HCT116 (cell line): ENCODE data around the gene SLC16A12. TPM values are rescaled to one million over a fixed set of nuclear protein-coding genes. Genes with fewer than 3 reads are reported as not detected.

ENCODE experiments used
- ATAC-seq: fragments of 200-7000 bp; cut with Tn5 transposase; 2 replicates; pipeline ENCODE4 v1.9.1; 2020; ENCODE audit warnings: mild to moderate bottlenecking, moderate library complexity
- BruUV-seq: library from RNA; stranded (reverse); fragments of 400-500 nt; replicated peaks from 2 replicates; lab custom pipeline; 2021; lab: Mats Ljungman, UMichigan
- CTCF ChIA-PET: fragments of 300-600 bp; sonication (Branson Sonifier 250); formaldehyde crosslinking; loops from one replicate; lab custom pipeline; 2021; ENCODE audit warnings: antibody characterized with exemption; lab: Charles Lee
- POLR2A ChIA-PET: fragments of 300-600, 350-600 bp; sonication (Branson Sonifier 250); formaldehyde crosslinking; loops from one replicate; lab custom pipeline; 2021; ENCODE audit warnings: antibody characterized with exemption; lab: Charles Lee
- RAD21 ChIA-PET, 2 experiments: fragments of 300-600 bp; sonication (Branson Sonifier 250); formaldehyde crosslinking; loops; one replicate each; lab custom pipeline; 2023; ENCODE audit warnings: low total read pairs in 2 of 2; ENCODE audit not compliant: uncharacterized antibody in 2 of 2, unreplicated experiment in 2 of 2, low non-redundant PET in 1 of 2; lab: Charles Lee
- DNase-seq: peaks from one replicate; pipeline ENCODE4 v3.0.0-alpha.2; 2010; ENCODE audit warnings: low read depth, low spot score
- H2AFZ ChIP-seq: fragments of 200-600 bp; shearing (Covaris generic), sonication (generic); 2 replicates; pipeline ENCODE4 v1.6.1; 2017; ENCODE audit warnings: low read depth, mixed run types, mixed read lengths, antibody characterized with exemption, low read length; ENCODE audit not compliant: poor library complexity, severe bottlenecking
- H3K27ac ChIP-seq: 2 replicates; pipeline ENCODE4 v1.5.1; 2012; ENCODE audit warnings: low read depth, low read length
- H3K27me3 ChIP-seq: fragments of 200-600 bp; sonication (generic); 2 replicates; pipeline ENCODE4 v1.6.1; 2016; ENCODE audit warnings: mixed run types, low read length, mixed read lengths; ENCODE audit not compliant: insufficient read depth
- H3K36me3 ChIP-seq, 2 experiments: fragments of 200-500 bp in 1 of 2; fragments of 200-600 bp in 1 of 2; sonication (Bioruptor generic) in 1 of 2; sonication (generic) in 1 of 2; 2 replicates each; pipeline versions ENCODE4 v1.5.1 to v1.6.1; 2014 to 2016; ENCODE audit warnings: low read length in 2 of 2, inconsistent platforms in 1 of 2, mixed read lengths in 1 of 2, mixed run types in 1 of 2; ENCODE audit not compliant: insufficient read depth in 2 of 2, control insufficient read depth in 1 of 2
- H3K4me1 ChIP-seq, 2 experiments: fragments of 200-600 bp in 1 of 2; sonication (generic) in 1 of 2; 2 replicates each; pipeline versions ENCODE4 v1.5.1 to v1.6.1; 2012 to 2017; ENCODE audit warnings: low read length in 2 of 2, inconsistent platforms in 1 of 2, mild to moderate bottlenecking in 1 of 2, mixed read lengths in 1 of 2, mixed run types in 1 of 2, moderate library complexity in 1 of 2; ENCODE audit not compliant: insufficient read depth in 2 of 2, control insufficient read depth in 1 of 2
- H3K4me2 ChIP-seq: fragments of 200-600 bp; sonication (generic); 2 replicates; pipeline ENCODE4 v1.6.1; 2017; ENCODE audit warnings: mixed run types, low read length, mixed read lengths
- H3K4me3 ChIP-seq, 2 experiments: fragments of 200-600 bp in 1 of 2; sonication (generic) in 1 of 2; replicated peaks in 1 of 2; 2 replicates each; pipeline ENCODE4 v1.5.1; 2011 to 2016; ENCODE audit warnings: low read length in 2 of 2, control low read depth in 1 of 2, low read depth in 1 of 2, mild to moderate bottlenecking in 1 of 2, mixed read lengths in 1 of 2, mixed run types in 1 of 2
- H3K79me2 ChIP-seq: fragments of 200-600 bp; sonication (generic); 2 replicates; pipeline ENCODE4 v1.6.1; 2017; ENCODE audit warnings: mild to moderate bottlenecking, mixed run types, low read length, moderate library complexity, mixed read lengths; ENCODE audit not compliant: insufficient read depth
- H3K9ac ChIP-seq: fragments of 200-600 bp; sonication (generic); 2 replicates; pipeline ENCODE4 v1.6.1; 2016; ENCODE audit warnings: low read length, mixed read lengths
- H3K9me2 ChIP-seq: fragments of 200-600 bp; sonication (generic), shearing (Covaris generic); 2 replicates; pipeline ENCODE4 v1.6.1; 2017; ENCODE audit warnings: mixed run types, mild to moderate bottlenecking, moderate library complexity; ENCODE audit not compliant: insufficient read depth
- H3K9me3 ChIP-seq, 2 experiments: fragments of 200-500 bp in 1 of 2; fragments of 200-600 bp in 1 of 2; sonication (Bioruptor generic) in 1 of 2; sonication (generic) in 1 of 2; 2 replicates each; pipeline ENCODE4 v1.6.1; 2014 to 2017; ENCODE audit warnings: low read length in 2 of 2, mixed read lengths in 2 of 2, inconsistent platforms in 1 of 2, low read depth in 1 of 2, mild to moderate bottlenecking in 1 of 2, mixed run types in 1 of 2, moderate library complexity in 1 of 2; ENCODE audit not compliant: control insufficient read depth in 1 of 2, insufficient read depth in 1 of 2
- H4K20me1 ChIP-seq: fragments of 200-600 bp; sonication (generic), shearing (Covaris generic); 2 replicates; pipeline ENCODE4 v1.6.1; 2017; ENCODE audit warnings: mixed run types, mild to moderate bottlenecking, moderate library complexity; ENCODE audit not compliant: insufficient read depth
- CTCF ChIP-seq, 3 experiments: fragments of 200-600 bp in 1 of 3; sonication (generic) in 1 of 3; IDR thresholded peaks in 2 of 3; conservative IDR thresholded peaks in 1 of 3; 2 replicates each; pipeline ENCODE4 v1.5.1; 2012 to 2017; ENCODE audit warnings: low read depth in 2 of 3, low read length in 2 of 3, antibody characterized with exemption in 1 of 3, borderline replicate concordance in 1 of 3, control low read depth in 1 of 3, mild to moderate bottlenecking in 1 of 3, mixed read lengths in 1 of 3, mixed run types in 1 of 3, moderate library complexity in 1 of 3; ENCODE audit not compliant: insufficient read depth in 1 of 3
- EGR1 ChIP-seq: IDR thresholded peaks from 2 replicates; pipeline ENCODE4 v1.6.1; 2012; ENCODE audit warnings: low read depth
- ELF1 ChIP-seq: IDR thresholded peaks from 2 replicates; pipeline ENCODE4 v1.6.1; 2012; ENCODE audit warnings: low read depth, borderline replicate concordance
- EZH2 ChIP-seq: fragments of 200-600 bp; sonication (generic); IDR thresholded peaks from 2 replicates; pipeline ENCODE4 v1.6.1; 2017; ENCODE audit warnings: antibody characterized with exemption, mixed run types
- EZH2phosphoT487 ChIP-seq: fragments of 200-600 bp; IDR thresholded peaks from 2 replicates; pipeline ENCODE4 v1.6.1; 2018; ENCODE audit warnings: antibody characterized with exemption, borderline replicate concordance
- FOSL1 ChIP-seq: IDR thresholded peaks from 2 replicates; pipeline ENCODE4 v1.6.1; 2012; ENCODE audit warnings: low read depth
- MAX ChIP-seq: IDR thresholded peaks from 2 replicates; pipeline ENCODE4 v1.6.1; 2012
- POLR2A ChIP-seq: IDR thresholded peaks from 2 replicates; pipeline ENCODE4 v1.7.0; 2011; ENCODE audit warnings: borderline replicate concordance; ENCODE audit not compliant: insufficient read depth, insufficient read length; ENCODE audit errors: extremely low read depth
- POLR2AphosphoS5 ChIP-seq: IDR thresholded peaks from 2 replicates; pipeline ENCODE4 v1.6.1; 2011; ENCODE audit warnings: mild to moderate bottlenecking, low read depth, low read length, moderate library complexity
- RAD21 ChIP-seq: IDR thresholded peaks from 2 replicates; pipeline ENCODE4 v1.6.1; 2012; ENCODE audit warnings: low read depth, mild to moderate bottlenecking
- REST ChIP-seq: IDR thresholded peaks from 2 replicates; pipeline ENCODE4 v1.6.1; 2012; ENCODE audit warnings: low read depth
- SIN3A ChIP-seq: IDR thresholded peaks from 2 replicates; pipeline ENCODE4 v1.6.1; 2012; ENCODE audit warnings: low read depth
- SP1 ChIP-seq: IDR thresholded peaks from 2 replicates; pipeline ENCODE4 v1.6.1; 2012; ENCODE audit warnings: low read depth
- TCF7L2 ChIP-seq: IDR thresholded peaks from 2 replicates; pipeline ENCODE4 v1.7.0; 2011; ENCODE audit warnings: borderline replicate concordance, inconsistent platforms; ENCODE audit not compliant: insufficient read depth, insufficient read length; ENCODE audit errors: extremely low read depth
- YY1 ChIP-seq: IDR thresholded peaks from 2 replicates; pipeline ENCODE4 v1.6.1; 2011; ENCODE audit warnings: low read length, low read depth, moderate library complexity, mild to moderate bottlenecking; ENCODE audit not compliant: insufficient replicate concordance; ENCODE audit errors: extremely low read depth
- ZBTB33 ChIP-seq: IDR thresholded peaks from 2 replicates; pipeline ENCODE4 v1.6.1; 2011; ENCODE audit warnings: mild to moderate bottlenecking, low read length, moderate library complexity; ENCODE audit not compliant: insufficient replicate concordance; ENCODE audit errors: extremely low read depth
- ZFX ChIP-seq: fragments of 450-650 bp; IDR thresholded peaks from 2 replicates; pipeline ENCODE4 v1.6.1; 2017
- intact Hi-C: fragments of 100-400 bp; cut with micrococcal nuclease; formaldehyde crosslinking; loops from 2 replicates; pipeline ENCODE4 v1.10.0; 2022
- total RNA-seq: library from RNA; stranded (reverse); gene quantifications from one replicate; pipeline ENCODE4 v1.2.1, GENCODE V29; 2021; ENCODE audit not compliant: unreplicated experiment

Gene SLC16A12
- total RNA-seq, 1 experiment from 2014 or later, result not detected

- TF ChIP-seq ELF1, result no peak
- TF ChIP-seq EGR1, result no peak
- TF ChIP-seq EZH2phosphoT487, result no peak
- TF ChIP-seq CTCF (IDR thresholded peaks at IDR 0.05 in 2 of 3, conservative IDR thresholded peaks at IDR 0.05 in 1 of 3; ENCODE audit: borderline replicate concordance in 1 of 3, insufficient read depth in 1 of 3, low read depth in 2 of 3, low read length in 2 of 3), result no peak
- peak; percentile 70 for TF ChIP-seq SIN3A
- TF ChIP-seq POLR2AphosphoS5, result peak; percentile 62
- TF ChIP-seq MAX, result peak; percentile 49; the same call in 1 of the 2 replicates
- peak; percentile 69 for TF ChIP-seq POLR2A
- no peak for TF ChIP-seq ZBTB33
- TF ChIP-seq RAD21, result peak; percentile 24
- TF ChIP-seq REST, result no peak
- TF ChIP-seq ZFX, result no peak
- peak; percentile 44 for TF ChIP-seq YY1
- TF ChIP-seq TCF7L2, result no peak
- no peak for TF ChIP-seq FOSL1
- TF ChIP-seq SP1, result no peak
- TF ChIP-seq EZH2, result no peak
- TF ChIP-seq, all 23 proteins: peak for 6
- intact Hi-C loops, result no loop called here
- H3K79me2 ChIP-seq, result peaks cover 33% of the 10 kb centered on the region
- no peaks in the 10 kb centered on the region; a peak in 1 of 4 replicates for H3K9me3 ChIP-seq
- ATAC-seq (peak; percentile 88), DNase-seq (no peak)
- no peaks in the 10 kb centered on the region for H3K27me3 ChIP-seq
- RAD21 ChIA-PET, result no interaction called here
- H3K4me2 ChIP-seq, result peak within 1 kb of the TSS; percentile 90
- POLR2A ChIA-PET, result interaction anchor here (1.4 kb wide), 1 partner anchor 22 kb away, joined by 7 read pairs; the partner anchor contains the start of gene IFIT1
- peaks cover 7 to 14% of the 10 kb centered on the region in 2 experiments; a peak in 3 of 4 replicates for H3K4me1 ChIP-seq
- H3K27ac ChIP-seq, result peak within 1 kb of the TSS; percentile 66
- peaks cover 4 to 15% of the 10 kb centered on the region in 2 experiments; a peak in 2 of 4 replicates for H3K36me3 ChIP-seq
- peak within 1 kb of the TSS; percentile 76 for H2AFZ ChIP-seq
- TSS peak; percentile 81 for BruUV-seq
- CTCF ChIA-PET, result interaction anchor here (1.0 kb wide), 1 partner anchor 197 kb away, joined by 4 read pairs; no protein-coding TSS in a partner anchor
- no peaks in the 10 kb centered on the region for H4K20me1 ChIP-seq
- peak within 1 kb of the TSS; percentile 73 for H3K9ac ChIP-seq
- H3K4me3 ChIP-seq, result peak within 1 kb of the TSS; percentile 66 to 78
- no peaks in the 10 kb centered on the region for H3K9me2 ChIP-seq
These were observed 121.1 kb downstream of the SLC16A12 start, which contains the start of gene IFIT5 for GRCh38 chr10:89414146-89414878. TSS of gene IFIT5 (plus strand) at chr10:89414568. CDS start at chr10:89414799, 231 bp downstream.
